ENCODE data around the gene NEK5.

GRCh38 chr13:52096748-52097147 lies 32.1 kb downstream of the NEK5 start:
- TF ChIP-seq CTCF (IDR thresholded peaks at IDR 0.05; ENCODE audit: poor library complexity) = no peak
- no peak for TF ChIP-seq EZH2 (IDR thresholded peaks at IDR 0.05; ENCODE audit: borderline replicate concordance)

Data from hepatocyte (in vitro differentiated cells).